Fibroblast of mammary gland (primary cell): Measurements from ENCODE around the gene TMEM225B.
"Not testable (repeated sequence)": the region's sequence is repeated elsewhere in the genome, so short reads cannot be mapped to it uniquely, and the experiment has no call there.

Experiments
- DNase-seq: peaks from one replicate; pipeline ENCODE4 v3.0.0-alpha.2; 2010; ENCODE audit warnings: low read depth
- H3K4me3 ChIP-seq: 2 replicates; pipeline ENCODE4 v1.5.1; 2011; ENCODE audit warnings: low read depth, mild to moderate bottlenecking, low read length, moderate library complexity; ENCODE audit not compliant: control insufficient read depth
- CTCF ChIP-seq: conservative IDR thresholded peaks from 2 replicates; pipeline ENCODE4 v1.5.1; 2011; ENCODE audit warnings: low read depth, low read length, inconsistent platforms; ENCODE audit not compliant: control insufficient read depth, insufficient read depth

The TMEM225B gene

GRCh38 chr7:99643464-99643863, 45.4 kb downstream of the TMEM225B start:
- TF ChIP-seq CTCF, result no peak
- DNase-seq, result no peak
- H3K4me3 ChIP-seq, result no peak overlapping the region

GRCh38 chr7:99644431-99644830, 46.4 kb downstream of the TMEM225B start:
- no peak overlapping the region for H3K4me3 ChIP-seq
- no peak for DNase-seq
- no peak for TF ChIP-seq CTCF

GRCh38 chr7:99645590-99645989, 47.5 kb downstream of the TMEM225B start:
- H3K4me3 ChIP-seq, result no peak overlapping the region
- no peak for DNase-seq
- no peak for TF ChIP-seq CTCF

- no peak overlapping the region for H3K4me3 ChIP-seq
- no peak for DNase-seq
- TF ChIP-seq CTCF, result no peak
Measured at GRCh38 chr7:99648843-99649242, 50.8 kb downstream of the TMEM225B start.

GRCh38 chr7:99651290-99651689, 53.2 kb downstream of the TMEM225B start:
- TF ChIP-seq CTCF, result no peak
- no peak overlapping the region for H3K4me3 ChIP-seq
- DNase-seq, result no peak

- no peak overlapping the region for H3K4me3 ChIP-seq
- TF ChIP-seq CTCF, result no peak
- DNase-seq, result no peak
Measured at GRCh38 chr7:99652671-99653070, 54.6 kb downstream of the TMEM225B start.

- not testable (repeated sequence) for DNase-seq, H3K4me3 ChIP-seq
Measured at GRCh38 chr7:99653269-99653668, 55.2 kb downstream of the TMEM225B start.

- no peak for DNase-seq
- no peak overlapping the region for H3K4me3 ChIP-seq
- TF ChIP-seq CTCF, result no peak
Measured at GRCh38 chr7:99653754-99654153, 55.7 kb downstream of the TMEM225B start.

- not testable (repeated sequence) for DNase-seq, H3K4me3 ChIP-seq
Measured at GRCh38 chr7:99654626-99655025, 56.6 kb downstream of the TMEM225B start.

GRCh38 chr7:99657879-99658278, 59.8 kb downstream of the TMEM225B start:
- DNase-seq, H3K4me3 ChIP-seq: not testable (repeated sequence)
